ENCODE results near the gene EEF1AKMT2.

EEF1AKMT2 gene

GRCh38 chr10:124719213-124719851, 72.4 kb downstream of the EEF1AKMT2 start:
- DNase-seq (ENCODE audit: low read depth): no peak

GRCh38 chr10:124717911-124718741, 73.6 kb downstream of the EEF1AKMT2 start:
- DNase-seq (ENCODE audit: low read depth): peak; percentile 81

- no peak for DNase-seq (ENCODE audit: low read depth)
Observed at GRCh38 chr10:124717041-124717757, 74.5 kb downstream of the EEF1AKMT2 start.

- no peak for DNase-seq (ENCODE audit: low read depth)
Observed at GRCh38 chr10:124716369-124716768, 75.3 kb downstream of the EEF1AKMT2 start.

- DNase-seq (ENCODE audit: low read depth): no peak
Observed at GRCh38 chr10:124715439-124715838, 76.2 kb downstream of the EEF1AKMT2 start.

GRCh38 chr10:124713679-124714255, 77.9 kb downstream of the EEF1AKMT2 start:
- no peak for DNase-seq (ENCODE audit: low read depth)

GRCh38 chr10:124712704-124713407, 78.8 kb downstream of the EEF1AKMT2 start:
- DNase-seq (ENCODE audit: low read depth): no peak

- DNase-seq (ENCODE audit: low read depth): no peak
Observed at GRCh38 chr10:124711145-124711544, 80.5 kb downstream of the EEF1AKMT2 start.

- no peak for DNase-seq (ENCODE audit: low read depth)
Observed at GRCh38 chr10:124710266-124710881, 81.3 kb downstream of the EEF1AKMT2 start.

GRCh38 chr10:124709861-124710260, 81.8 kb downstream of the EEF1AKMT2 start:
- DNase-seq (ENCODE audit: low read depth): no peak

GRCh38 chr10:124708922-124709520, 82.7 kb downstream of the EEF1AKMT2 start:
- DNase-seq (ENCODE audit: low read depth): no peak

GRCh38 chr10:124708246-124708779, 83.4 kb downstream of the EEF1AKMT2 start:
- no peak for DNase-seq (ENCODE audit: low read depth)
